ENCODE measurements around the gene SKIDA1. TPM values are rescaled to one million over a fixed set of nuclear protein-coding genes. Genes with fewer than 3 reads are reported as not detected.

Gene SKIDA1
- polyA plus RNA-seq, 3 donors: 0.13 to 0.52 (median 0.34) TPM

DNA sequence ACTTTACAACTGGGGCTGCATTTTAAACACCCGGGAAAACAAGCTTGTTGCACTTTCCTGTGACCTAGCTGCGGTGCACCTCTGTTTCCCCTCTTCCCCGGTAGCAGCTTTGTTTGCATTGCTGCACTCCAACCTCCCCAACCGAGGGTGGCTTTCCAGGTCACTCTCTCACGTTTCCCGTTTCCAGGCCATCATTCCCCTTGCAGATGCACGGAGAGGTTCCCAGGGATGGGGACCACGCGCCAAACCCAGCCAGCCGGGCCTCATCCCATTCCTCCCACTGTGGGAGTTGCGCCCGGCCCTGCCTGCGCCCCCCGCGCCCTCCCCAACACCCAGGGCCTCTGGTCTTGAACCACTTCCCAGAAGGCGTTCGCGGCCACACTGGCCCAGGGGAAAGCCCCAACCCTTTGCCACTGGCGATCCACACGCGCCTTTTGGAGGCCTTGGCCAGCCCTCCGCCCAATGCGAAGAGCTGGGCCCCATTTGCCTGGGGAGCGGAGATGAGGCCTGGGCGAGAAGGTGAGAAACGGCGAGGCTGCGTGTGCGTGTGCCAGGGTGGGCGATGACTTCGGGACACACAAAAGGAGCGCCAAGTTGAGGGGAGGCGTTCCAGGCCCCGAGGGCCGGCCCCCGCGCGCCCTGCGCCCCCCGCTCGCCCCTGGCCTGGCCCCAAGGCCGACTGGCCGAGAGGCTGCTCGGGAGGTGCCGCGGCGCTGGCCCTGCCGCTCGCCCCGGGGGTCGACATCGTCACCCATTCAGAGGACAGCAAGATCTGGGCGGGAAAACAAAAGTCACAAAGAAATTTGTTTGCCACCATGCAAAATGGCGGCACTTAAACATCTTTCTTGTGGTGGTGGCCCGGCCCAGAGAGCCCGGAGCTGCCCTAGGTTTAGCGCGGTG is 15.9 kb downstream of the SKIDA1 start:
- H3K27ac ChIP-seq (ENCODE audit: low read depth, low read length): no peak overlapping the region
- 62 to 80% (median 74%) methylated on average over 54 to 58 of the region's 58 CpGs for WGBS, 3 donors

DNA sequence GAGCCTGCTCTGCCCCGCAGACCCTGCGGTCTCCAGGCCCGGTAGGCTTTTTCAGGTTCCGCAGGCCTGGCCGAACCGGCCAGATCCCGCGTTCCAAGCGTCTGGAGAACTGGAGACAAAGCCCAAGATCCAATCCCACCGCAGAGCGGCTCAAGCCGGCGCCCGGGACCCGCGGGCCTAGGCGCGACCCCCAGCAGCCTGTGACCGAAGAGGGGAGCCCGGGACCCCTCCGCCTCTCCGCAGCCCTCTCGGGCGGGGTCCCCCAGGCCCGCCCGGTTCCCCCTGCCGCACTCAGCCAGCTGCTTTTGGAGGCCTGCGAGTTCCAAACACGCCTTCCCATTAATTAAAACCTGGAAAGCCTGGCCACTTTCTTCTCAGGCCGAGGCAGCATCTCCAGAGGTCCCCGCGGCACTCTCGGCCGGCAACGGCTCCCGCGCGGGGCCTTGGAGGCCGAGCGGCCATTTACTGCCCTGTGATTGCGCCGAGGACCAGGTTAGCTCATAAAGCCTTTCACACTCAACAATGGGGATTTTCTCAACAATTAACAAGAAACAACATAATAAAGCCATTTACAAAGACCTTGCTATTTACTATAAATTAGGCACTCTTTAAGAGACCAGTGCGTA is 16.7 kb downstream of the SKIDA1 start:
- WGBS, 3 donors: 80 to 91% (median 89%) methylated on average over 43 of the region's 43 CpGs
- H3K27ac ChIP-seq (ENCODE audit: low read depth, low read length): no peak overlapping the region

DNA sequence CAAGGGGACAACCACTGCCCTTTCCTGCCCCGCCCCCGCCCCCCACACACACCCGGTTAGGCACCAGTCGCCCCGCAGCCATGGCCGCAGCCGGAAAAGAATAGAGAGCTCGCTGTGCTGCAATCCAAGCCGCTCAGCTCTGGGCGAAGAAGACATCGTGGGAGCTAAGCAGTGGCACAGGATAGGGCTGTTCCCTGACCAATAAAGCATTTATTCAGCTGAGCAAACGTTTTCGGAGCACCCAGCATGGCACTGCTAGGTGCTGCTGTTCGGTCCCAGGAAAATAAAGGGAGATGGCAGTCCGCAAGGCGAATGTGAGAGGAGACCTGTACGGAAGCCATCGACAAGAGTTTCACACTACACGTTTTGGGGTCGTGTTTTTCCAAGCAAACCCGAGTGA is 18.3 kb downstream of the SKIDA1 start:
- no peak overlapping the region for H3K27ac ChIP-seq (ENCODE audit: low read depth, low read length)
- 78 to 86% (median 83%) methylated on average over 21 of the region's 21 CpGs for WGBS, 3 donors

DNA sequence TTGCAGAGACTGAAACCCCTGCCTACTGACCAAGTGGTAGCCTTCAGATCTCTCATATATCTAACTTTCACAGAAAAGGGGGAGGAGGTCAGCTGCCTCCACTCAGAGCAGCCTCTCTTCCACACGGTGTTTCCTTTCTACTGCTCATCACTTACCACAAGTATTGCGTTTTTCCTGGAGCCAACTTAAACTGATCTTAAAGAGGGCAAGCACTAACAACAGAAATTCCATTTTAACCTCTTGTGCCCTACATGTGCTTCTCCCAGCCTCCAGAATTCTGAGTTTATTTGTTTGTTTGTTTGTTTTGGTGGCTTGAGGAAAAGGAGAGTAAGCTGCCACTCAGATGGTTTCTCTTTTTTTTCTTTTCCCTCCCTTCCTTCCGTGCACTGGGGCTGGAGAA is 19.1 kb downstream of the SKIDA1 start:
- WGBS, 3 donors: 47 to 83% (median 55%) methylated on average over 3 of the region's 3 CpGs
- no peak overlapping the region for H3K27ac ChIP-seq (ENCODE audit: low read depth, low read length)

DNA sequence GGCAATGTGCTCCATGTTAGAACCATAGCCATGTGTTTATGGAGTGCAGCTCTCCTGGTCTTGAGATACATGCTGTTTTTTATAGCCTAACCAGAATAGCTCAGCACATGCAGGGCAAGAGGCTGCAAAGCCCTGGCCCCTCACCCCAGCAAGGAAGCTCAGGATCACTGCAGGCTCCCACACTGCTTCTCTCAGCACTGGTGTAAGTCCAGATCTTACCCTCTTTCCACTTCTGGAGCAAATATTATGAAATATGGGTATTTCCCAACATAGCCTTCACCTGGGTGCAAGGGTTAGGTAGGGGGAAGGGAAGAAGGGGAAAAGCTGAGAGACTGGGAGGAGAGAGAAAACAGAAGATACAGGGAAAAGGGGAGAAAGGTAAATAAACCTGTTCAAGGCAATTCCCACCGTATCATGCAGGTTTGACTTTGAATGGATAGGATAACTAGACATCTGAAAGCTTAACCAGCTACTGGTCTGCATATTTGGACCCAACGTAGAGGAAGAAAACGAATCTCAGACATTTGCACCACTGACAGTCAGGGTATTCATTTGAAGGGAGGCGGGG is 19.7 kb downstream of the SKIDA1 start:
- WGBS, 3 donors: 75 to 81% (median 77%) methylated on average over 4 of the region's 4 CpGs
- no peak overlapping the region for H3K27ac ChIP-seq (ENCODE audit: low read depth, low read length)

DNA sequence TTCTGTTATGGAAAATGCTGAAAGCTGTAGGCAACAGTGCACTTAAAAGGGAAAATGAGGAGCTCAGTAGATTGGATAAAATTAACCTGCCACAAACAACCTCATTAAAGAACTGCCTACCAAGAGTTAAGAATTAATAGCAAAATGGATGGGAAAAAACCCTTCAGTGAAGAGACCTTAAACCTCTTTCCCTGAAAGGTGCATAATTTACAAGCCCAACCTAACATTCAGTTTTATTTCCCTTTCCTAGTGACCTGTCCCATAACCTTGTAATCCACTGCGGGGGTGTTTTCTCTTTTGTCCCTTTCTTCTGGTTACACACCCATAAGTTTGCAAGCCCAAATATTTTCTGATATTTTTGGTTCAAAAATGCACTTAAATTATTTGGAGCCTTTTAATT is 21.9 kb downstream of the SKIDA1 start:
- WGBS, 3 donors: 88 to 96% (median 93%) methylated on average over 1 of the region's 1 CpG
- H3K27ac ChIP-seq (ENCODE audit: low read depth, low read length): no peak overlapping the region

DNA sequence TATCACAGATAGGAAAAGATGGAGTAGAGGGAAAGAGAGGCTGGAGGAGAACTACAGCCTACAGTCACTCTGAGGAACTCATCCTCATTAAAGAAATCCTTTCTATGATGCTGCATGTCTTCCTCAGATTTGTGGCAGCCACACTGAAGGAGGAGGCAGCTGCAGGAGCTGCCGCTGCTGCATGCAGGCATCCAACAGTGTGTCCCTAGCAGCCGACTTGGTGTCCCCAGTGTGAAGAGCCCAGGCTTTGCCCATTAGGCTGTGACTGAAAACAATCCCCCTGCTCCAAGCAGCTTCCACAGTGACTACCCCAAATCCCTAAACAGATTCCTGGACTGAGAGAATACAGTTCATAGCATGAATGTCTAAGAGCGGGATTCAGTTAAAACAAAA is 23.1 kb downstream of the SKIDA1 start:
- no peak overlapping the region for H3K27ac ChIP-seq (ENCODE audit: low read depth, low read length)
- 91 to 96% (median 94%) methylated on average over 3 of the region's 3 CpGs for WGBS, 3 donors

DNA sequence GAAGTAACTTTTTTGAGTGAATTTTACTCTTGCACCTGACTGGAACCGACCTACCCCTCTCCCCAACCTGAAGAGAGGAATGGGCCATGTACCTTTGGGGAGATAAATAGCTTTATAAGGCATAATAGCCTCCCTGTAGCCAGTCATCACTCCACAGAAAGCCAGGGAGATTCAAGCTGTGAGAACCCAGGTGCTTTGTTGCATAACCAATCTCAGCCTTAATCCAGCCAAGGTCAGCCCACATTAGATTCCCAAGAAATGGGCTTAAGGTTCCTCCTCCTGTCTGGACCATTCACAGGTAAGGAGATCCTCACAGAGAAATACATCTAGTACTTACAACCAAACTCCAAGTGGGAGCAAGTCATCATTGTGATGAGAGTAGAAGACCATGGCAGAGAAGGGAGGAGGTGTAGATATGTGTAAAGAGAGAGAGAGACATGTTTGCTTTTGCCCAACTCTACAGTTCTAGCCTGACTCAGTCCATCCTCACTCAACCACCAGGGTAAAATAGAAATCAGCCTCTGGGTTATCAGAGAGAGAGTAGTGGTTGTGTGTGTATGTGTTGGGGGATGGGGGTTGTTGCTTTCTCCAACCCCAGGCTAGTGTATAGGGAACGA is 23.6 kb downstream of the SKIDA1 start:
- WGBS, 3 donors: 84 to 97% (median 93%) methylated on average over 2 of the region's 2 CpGs
- H3K27ac ChIP-seq (ENCODE audit: low read depth, low read length): no peak overlapping the region

DNA sequence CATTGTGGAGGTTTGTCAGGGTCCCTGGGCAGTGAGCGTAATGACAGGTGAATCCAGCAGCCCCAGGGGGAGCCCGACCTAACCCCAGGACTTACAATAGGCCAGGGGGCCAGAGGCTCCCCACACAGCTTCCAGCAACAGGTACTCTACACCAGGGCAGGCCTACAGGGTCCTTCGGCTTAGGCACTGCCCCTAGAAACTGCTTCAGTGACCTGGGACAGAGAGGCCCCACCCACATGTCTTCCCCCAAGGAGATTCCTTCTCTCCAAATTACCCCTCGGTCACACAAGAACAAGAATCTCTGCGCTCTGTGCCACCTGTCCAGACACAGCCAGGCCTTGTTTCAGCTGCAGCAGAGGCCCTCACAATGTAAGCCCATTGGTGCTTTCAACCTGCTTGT is 24.4 kb downstream of the SKIDA1 start:
- 93 to 98% (median 98%) methylated on average over 5 of the region's 5 CpGs for WGBS, 3 donors
- no peak overlapping the region for H3K27ac ChIP-seq (ENCODE audit: low read depth, low read length)

DNA sequence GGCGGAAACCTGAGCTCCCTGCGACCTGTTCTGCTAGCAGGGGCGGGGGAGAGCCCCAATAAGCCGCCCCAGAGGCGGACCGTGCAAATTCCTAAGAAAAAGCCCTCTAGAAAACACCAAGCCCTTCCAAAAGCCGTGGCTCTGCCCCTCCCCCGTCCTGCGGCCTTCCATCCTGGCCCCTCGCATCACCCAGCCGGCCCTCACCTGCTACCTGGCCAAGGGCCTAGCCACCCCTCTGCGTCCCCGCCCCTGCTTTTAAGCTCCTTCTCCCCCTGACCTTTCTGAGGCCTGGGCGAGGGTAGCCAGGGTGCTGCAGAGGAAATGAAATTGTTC is 24.9 kb downstream of the SKIDA1 start:
- WGBS, 3 donors: 40 to 82% (median 47%) methylated on average over 14 of the region's 14 CpGs
- H3K27ac ChIP-seq (ENCODE audit: low read depth, low read length): no peak overlapping the region

DNA sequence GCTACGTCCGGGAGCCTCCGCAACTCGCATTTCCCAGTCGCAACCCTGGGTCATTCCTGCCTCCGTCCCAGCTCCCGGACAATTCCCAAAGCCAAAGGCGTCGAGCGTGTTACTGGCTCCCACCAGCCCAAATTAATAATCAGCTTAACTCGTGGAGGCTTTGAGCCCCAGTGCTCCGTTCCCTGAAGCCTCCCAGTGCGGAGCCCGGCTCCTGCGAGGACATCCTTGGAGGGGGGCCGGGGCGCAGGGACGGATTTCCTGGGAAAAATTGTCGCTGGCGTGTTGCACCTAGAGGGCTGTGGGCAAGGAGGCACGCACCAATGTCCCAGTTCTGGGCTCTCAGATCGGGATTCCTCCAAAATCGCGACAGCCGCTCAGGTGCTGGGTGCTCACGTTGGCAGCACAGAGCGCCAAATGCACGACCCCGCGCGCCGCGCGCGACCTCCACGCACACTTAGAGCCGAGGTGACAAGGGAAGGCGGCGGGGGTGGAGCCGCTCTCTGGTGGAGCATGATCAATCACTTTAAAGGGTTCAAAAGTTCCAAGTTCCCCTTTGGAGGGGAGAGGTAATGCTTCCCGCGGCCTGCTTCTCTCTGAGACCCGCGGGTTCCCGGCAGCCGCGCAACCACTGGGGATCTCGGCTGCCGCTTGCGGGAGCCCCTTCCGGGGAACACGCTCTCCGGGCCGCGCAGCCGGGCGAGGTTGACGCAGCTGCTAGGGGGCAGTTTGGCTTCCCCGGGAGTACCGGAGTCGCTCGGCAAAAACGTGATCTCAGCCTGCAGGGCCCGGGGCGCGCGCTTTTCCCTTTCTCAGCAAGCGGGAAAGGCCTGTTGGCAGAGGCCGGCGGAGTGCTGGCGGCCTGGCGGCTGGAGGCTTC is 25.5 kb downstream of the SKIDA1 start:
- WGBS, 3 donors: 38 to 65% (median 41%) methylated on average over 70 to 72 of the region's 72 CpGs

DNA sequence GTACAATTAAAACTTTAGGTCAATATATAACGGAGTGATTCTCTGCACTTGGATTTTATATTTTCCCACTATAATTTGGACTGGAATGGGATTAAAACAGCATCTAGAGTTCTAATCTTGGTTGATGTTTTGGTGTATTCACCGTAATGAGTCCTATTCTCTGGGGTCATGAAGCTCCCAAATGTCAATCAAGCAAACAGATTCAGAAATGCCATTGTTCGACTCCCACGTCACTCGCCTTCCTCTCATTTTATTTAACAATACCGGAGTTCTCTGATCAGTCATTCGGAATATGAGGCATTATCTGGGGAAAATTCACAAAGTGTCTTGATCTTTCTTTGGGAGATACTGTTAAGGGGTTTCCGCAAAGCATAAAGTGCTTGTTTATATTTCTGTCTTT is 26.5 kb downstream of the SKIDA1 start:
- no peak overlapping the region for H3K27ac ChIP-seq (ENCODE audit: low read depth, low read length)
- WGBS, 3 donors: 93 to 97% (median 95%) methylated on average over 8 of the region's 8 CpGs

More for the DNA sequence above, 25.5 kb downstream of the SKIDA1 start:
- no peak overlapping the region for H3K27ac ChIP-seq (ENCODE audit: low read depth, low read length)

DNA sequence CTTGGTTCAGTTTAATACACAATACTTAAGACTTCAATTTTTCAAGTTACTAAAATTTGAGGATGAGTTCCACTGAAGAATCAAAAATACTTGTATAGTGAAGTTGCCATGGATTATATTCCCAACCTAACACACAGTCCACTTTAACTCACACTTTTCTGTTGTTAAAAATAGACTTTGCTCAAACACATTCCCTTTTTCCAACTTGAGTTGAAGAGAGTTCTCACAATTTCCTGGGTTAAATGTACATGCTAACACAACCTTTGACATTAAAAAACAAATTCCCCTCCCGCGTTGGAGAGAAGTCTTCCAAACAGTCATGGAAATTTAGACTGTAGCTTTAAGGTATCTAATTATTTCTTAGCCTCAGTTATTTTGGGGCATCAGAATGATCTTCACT is 27.1 kb downstream of the SKIDA1 start:
- no peak overlapping the region for H3K27ac ChIP-seq (ENCODE audit: low read depth, low read length)
- 77 to 90% (median 86%) methylated on average over 2 of the region's 2 CpGs for WGBS, 3 donors

DNA sequence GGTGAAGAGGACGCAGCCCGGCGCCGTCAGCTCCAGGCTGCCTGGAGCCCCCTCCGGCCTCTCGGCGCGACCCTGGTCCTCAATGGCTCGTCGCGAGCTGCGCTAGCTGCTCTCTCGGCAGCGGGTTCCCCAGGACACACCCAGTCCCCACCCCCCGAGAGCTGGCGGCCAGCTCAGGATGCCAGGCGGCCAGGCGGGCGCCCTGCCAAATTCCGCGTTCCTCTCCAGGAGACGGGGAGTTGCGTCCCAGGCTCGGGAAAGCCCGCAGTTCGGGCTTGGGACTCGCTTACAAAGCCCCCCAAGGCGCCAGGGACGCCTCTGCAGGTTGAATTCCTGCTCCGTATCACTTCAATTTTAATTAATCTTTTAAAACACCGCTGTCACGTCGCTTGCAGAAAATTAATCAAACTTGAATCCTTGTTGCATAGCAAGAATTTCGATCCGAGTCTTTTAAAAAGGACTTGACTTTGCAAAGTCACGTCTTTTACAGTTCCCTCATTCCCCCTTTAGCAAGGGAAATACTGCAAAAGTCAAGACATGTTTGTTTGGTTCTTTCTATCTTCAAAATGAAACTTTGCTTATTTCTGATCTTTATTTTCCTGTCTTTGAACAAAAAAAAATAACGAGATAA is 28.2 kb downstream of the SKIDA1 start:
- WGBS, 3 donors: 1 to 2% (median 2%) methylated on average over 37 of the region's 37 CpGs
- H3K27ac ChIP-seq (ENCODE audit: low read depth, low read length): no peak overlapping the region

DNA sequence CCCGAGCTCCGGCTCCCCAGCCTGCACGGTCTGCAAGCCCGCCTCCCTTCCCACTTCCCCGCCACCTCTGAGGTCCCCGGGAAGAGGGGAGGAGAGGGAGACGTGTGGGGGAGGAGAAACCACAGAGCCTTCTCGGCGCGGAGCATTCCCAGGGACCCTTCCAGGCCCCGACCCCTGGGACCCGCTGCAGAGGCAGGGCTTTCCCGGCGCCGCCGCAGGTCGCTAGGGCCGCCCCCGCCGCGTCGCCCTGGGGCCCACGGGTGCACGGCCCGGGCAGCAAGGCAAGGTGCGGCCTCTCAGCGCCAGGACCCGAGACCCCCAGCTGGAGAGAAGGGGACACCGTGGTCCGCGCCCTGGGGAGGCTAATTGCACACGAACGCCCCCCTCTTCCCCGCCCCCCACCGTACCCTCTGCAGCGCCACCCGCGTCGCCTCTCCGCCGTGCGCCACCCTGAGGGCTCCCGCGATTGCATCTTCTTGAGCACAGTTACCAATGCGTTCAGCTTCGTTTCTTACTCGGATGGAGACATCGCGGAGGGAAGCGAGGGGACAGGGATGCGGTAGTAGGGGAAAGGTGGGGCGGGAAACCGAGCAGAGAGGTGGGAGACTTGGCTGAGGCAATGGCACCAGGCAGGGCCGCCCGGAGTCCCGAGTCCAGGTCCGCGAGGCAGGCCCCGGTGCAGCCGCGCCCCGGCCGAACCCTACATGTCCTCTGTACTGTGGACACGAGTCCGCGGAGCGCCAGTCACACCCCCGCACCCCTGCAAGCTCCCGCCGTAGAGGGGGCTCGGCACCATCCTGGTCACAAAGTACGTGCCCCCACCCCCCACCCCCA is 28.9 kb downstream of the SKIDA1 start:
- WGBS, 3 donors: 0 to 1% (median 0%) methylated on average over 54 to 72 of the region's 72 CpGs
- no peak overlapping the region for H3K27ac ChIP-seq (ENCODE audit: low read depth, low read length)

DNA sequence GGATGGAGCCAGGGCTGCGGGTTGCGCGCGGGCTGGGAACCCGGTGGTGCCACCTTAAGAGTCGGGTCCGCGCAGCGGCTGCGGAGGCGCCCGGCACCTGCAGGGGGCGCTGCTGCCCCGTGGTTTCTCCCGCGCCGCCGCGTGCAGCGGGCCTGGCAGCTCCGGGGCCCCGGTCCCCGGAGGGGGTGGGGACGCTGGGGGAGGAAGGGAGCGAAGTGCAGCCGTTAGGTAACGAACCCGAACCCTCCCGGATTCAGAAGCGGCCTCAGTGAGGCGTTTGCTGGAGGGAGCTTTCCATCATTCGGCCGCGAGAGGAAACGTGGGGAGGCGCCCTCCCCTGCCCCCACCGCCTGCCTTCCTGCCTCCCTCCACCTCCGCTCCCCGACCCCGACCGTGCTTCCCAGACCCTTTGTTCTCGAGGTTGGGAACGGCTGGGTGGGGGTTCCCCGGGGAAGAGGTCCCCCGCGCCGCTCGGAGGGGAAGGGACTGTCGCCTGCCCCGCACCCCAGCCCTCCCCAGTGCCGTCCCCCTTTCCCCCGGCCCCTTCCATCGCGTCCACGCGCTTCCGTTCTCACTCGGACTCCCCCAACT is 29.6 kb downstream of the SKIDA1 start:
- WGBS, 3 donors: 0 to 1% (median 0%) methylated on average over 48 to 57 of the region's 58 CpGs
- H3K27ac ChIP-seq (ENCODE audit: low read depth, low read length): no peak overlapping the region

Data from adipose tissue (tissue), 3 donors.